ENCODE measurements around the gene PARVB.

PARVB gene

GRCh38 chr22:44024288-44024921 is at the start of gene PARVB:
Gene PARVB, plus strand, starts transcription at chr22:44024302. Its CDS starts 38 bp downstream, at chr22:44024340.
- Histone ChIP-seq H3K27ac (peak within 1 kb of the TSS; percentile 61 to 92), H3K4me3 (peak within 1 kb of the TSS; percentile 85)
- DNase-seq (ENCODE audit: low spot score) = no peak

GRCh38 chr22:43975041-43975440 is 49.1 kb upstream of the PARVB start:
- peak; percentile 40 for DNase-seq (ENCODE audit: low spot score)
- no peak for TF ChIP-seq CTCF (IDR thresholded peaks at IDR 0.05)
- H3K4me3 ChIP-seq = no peak overlapping the region
- no peak overlapping the region for H3K27ac ChIP-seq

More at GRCh38 chr22:44024288-44024921, at the start of gene PARVB:
- TF ChIP-seq CTCF (IDR thresholded peaks at IDR 0.05) = no peak

- DNase-seq (ENCODE audit: low spot score) = peak; percentile 38
- Histone ChIP-seq H3K4me3 (no peak overlapping the region), H3K27ac (no peak overlapping the region)
- no peak for TF ChIP-seq CTCF (IDR thresholded peaks at IDR 0.05)
Observed at GRCh38 chr22:43976861-43977795, 47.0 kb upstream of the PARVB start.

GRCh38 chr22:43978558-43978957 is 45.5 kb upstream of the PARVB start:
- DNase-seq (ENCODE audit: low spot score) = no peak
- no peak for TF ChIP-seq CTCF (IDR thresholded peaks at IDR 0.05)
- Histone ChIP-seq H3K27ac (no peak overlapping the region), H3K4me3 (no peak overlapping the region)

GRCh38 chr22:43980579-43980978 is 43.5 kb upstream of the PARVB start:
- no peak for TF ChIP-seq CTCF (IDR thresholded peaks at IDR 0.05)
- Histone ChIP-seq H3K4me3 (no peak overlapping the region), H3K27ac (no peak overlapping the region)
- DNase-seq (ENCODE audit: low spot score) = no peak

GRCh38 chr22:43980996-43981395 is 43.1 kb upstream of the PARVB start:
- H3K27ac ChIP-seq = no peak overlapping the region
- no peak for TF ChIP-seq CTCF (IDR thresholded peaks at IDR 0.05)
- DNase-seq (ENCODE audit: low spot score) = no peak
- H3K4me3 ChIP-seq = no peak overlapping the region
